Prostate gland (tissue), 2 donors: ENCODE results near the gene MFSD12.

ENCODE experiments used
- POLR2A ChIP-seq: fragments of 450-650 bp; IDR thresholded peaks from one replicate; pipeline ENCODE4 v1.6.1; 2016; ENCODE audit warnings: antibody characterized with exemption, mild to moderate bottlenecking
- POLR2AphosphoS5 ChIP-seq: sonication (generic); formaldehyde crosslinking; IDR thresholded peaks from one replicate; pipeline ENCODE4 v1.6.1; 2017; ENCODE audit warnings: antibody characterized with exemption
- TF ChIP-seq, protein P1 (sequence below), 4 experiments: fragments of 200-600 bp in 2 of 4; fragments of 450-650 bp in 2 of 4; sonication (generic) in 2 of 4; IDR thresholded peaks; 1 replicate in 3 of 4; 2 replicates in 1 of 4; pipeline ENCODE4 v1.5.1; 2016 to 2019; ENCODE audit warnings: antibody characterized with exemption in 4 of 4, mild to moderate bottlenecking in 2 of 4, moderate library complexity in 2 of 4

DNA sequence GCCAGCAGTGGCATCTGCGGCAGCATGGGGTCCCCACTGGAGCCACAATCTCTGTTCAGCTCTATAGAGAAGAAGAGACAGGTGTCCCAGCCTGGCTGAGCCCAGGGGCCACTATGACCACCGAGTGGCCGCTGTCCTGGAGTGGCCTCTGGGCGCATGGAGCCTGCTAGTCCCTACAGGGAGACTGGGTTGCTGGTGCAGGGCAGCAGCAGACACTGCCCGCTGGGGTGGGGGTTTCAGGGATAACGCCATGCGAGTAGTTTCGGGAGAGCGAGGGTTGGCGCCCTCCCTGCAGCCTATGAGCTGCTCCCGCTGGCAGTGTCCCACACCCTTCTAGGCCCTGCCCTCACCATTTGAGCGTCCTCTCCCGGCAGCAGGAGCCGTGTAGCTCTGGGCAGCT, 29.3 kb downstream of the MFSD12 start:
- TF ChIP-seq, protein P1, sequence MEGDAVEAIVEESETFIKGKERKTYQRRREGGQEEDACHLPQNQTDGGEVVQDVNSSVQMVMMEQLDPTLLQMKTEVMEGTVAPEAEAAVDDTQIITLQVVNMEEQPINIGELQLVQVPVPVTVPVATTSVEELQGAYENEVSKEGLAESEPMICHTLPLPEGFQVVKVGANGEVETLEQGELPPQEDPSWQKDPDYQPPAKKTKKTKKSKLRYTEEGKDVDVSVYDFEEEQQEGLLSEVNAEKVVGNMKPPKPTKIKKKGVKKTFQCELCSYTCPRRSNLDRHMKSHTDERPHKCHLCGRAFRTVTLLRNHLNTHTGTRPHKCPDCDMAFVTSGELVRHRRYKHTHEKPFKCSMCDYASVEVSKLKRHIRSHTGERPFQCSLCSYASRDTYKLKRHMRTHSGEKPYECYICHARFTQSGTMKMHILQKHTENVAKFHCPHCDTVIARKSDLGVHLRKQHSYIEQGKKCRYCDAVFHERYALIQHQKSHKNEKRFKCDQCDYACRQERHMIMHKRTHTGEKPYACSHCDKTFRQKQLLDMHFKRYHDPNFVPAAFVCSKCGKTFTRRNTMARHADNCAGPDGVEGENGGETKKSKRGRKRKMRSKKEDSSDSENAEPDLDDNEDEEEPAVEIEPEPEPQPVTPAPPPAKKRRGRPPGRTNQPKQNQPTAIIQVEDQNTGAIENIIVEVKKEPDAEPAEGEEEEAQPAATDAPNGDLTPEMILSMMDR (IDR thresholded peaks at IDR 0.05): no peak
- TF ChIP-seq POLR2A (no peak), POLR2AphosphoS5 (no peak)
